NOMO-1 treated with dmso at 0.1 percent for 144 hours (cell line): ENCODE results near the gene CXXC1.
"Not testable (repeated sequence)": the region's sequence is repeated elsewhere in the genome, so short reads cannot be mapped to it uniquely, and the experiment has no call there.

Source experiments
- DNase-seq: peaks from one replicate; lab custom pipeline; 2025; ENCODE audit not compliant: unreplicated experiment; lab: John Stamatoyannopoulos, UW

The CXXC1 gene

GRCh38 chr18:50298443-50299284 is 11.2 kb upstream of the CXXC1 start:
- DNase-seq: no peak

- peak; percentile 73 for DNase-seq
Observed at GRCh38 chr18:50297621-50298442, 10.3 kb upstream of the CXXC1 start.

GRCh38 chr18:50293039-50293438 is 5.5 kb upstream of the CXXC1 start:
- no peak for DNase-seq

- no peak for DNase-seq
Observed at GRCh38 chr18:50289108-50289443, 1.6 kb upstream of the CXXC1 start.

- not testable (repeated sequence) for DNase-seq
Observed at GRCh38 chr18:50288348-50289107, 1.0 kb upstream of the CXXC1 start.

- no peak for DNase-seq
Observed at GRCh38 chr18:50287028-50287440, 458 bp downstream of the CXXC1 start.

GRCh38 chr18:50286391-50287027 is 983 bp downstream of the CXXC1 start:
- no peak for DNase-seq

- no peak for DNase-seq
Observed at GRCh38 chr18:50285631-50286321, 1.7 kb downstream of the CXXC1 start.

- DNase-seq: no peak
Observed at GRCh38 chr18:50285071-50285470, 2.4 kb downstream of the CXXC1 start.

GRCh38 chr18:50284255-50284885 is 3.1 kb downstream of the CXXC1 start:
- DNase-seq: no peak

GRCh38 chr18:50283469-50284209 is 3.9 kb downstream of the CXXC1 start:
- DNase-seq: no peak

GRCh38 chr18:50282521-50283335 is 4.8 kb downstream of the CXXC1 start:
- DNase-seq: no peak

- DNase-seq: no peak
Observed at GRCh38 chr18:50281972-50282520, 5.4 kb downstream of the CXXC1 start.

- DNase-seq: peak; percentile 93
Observed at GRCh38 chr18:50281295-50281971, 6.1 kb downstream of the CXXC1 start, which contains the start of gene MBD1. Gene MBD1 (minus strand): TSS chr18:50281523. CDS start chr18:50279992, 1,531 bp downstream.

- no peak for DNase-seq
Observed at GRCh38 chr18:50280707-50281294, 6.7 kb downstream of the CXXC1 start.

GRCh38 chr18:50279752-50280151 is 7.7 kb downstream of the CXXC1 start:
- DNase-seq: no peak

- DNase-seq: no peak
Observed at GRCh38 chr18:50277942-50278341, 9.6 kb downstream of the CXXC1 start.
